Common myeloid progenitor, CD34-positive (primary cell): Measurements from ENCODE around the gene FRS3.
"Not testable (repeated sequence)": the region's sequence is repeated elsewhere in the genome, so short reads cannot be mapped to it uniquely, and the experiment has no call there.

Experiments used
- CTCF ChIA-PET: fragments of 350-600 bp; sonication (Branson Sonifier 250); formaldehyde crosslinking; loops from one replicate; lab custom pipeline; 2021; ENCODE audit warnings: antibody characterized with exemption; lab: Charles Lee
- POLR2A ChIA-PET: fragments of 350-600 bp; sonication (Branson Sonifier 250); formaldehyde crosslinking; loops from one replicate; lab custom pipeline; 2021; ENCODE audit warnings: antibody characterized with exemption; lab: Charles Lee
- DNase-seq, 3 donors: peaks; one replicate each; pipeline versions ENCODE4 v3.0.0 to v3.0.0-alpha.2; 2013
- H3K27ac ChIP-seq, 2 experiments: 1 replicate in 1 of 2; 2 replicates in 1 of 2; pipeline ENCODE4 v1.7.0; 2013; ENCODE audit warnings: inconsistent platforms in 2 of 2, low read length in 2 of 2, mild to moderate bottlenecking in 2 of 2, low read depth in 1 of 2, moderate library complexity in 1 of 2; ENCODE audit not compliant: severe bottlenecking in 2 of 2, insufficient read depth in 1 of 2, poor library complexity in 1 of 2
- H3K27me3 ChIP-seq, 5 experiments: replicated peaks in 2 of 5; 1 replicate in 3 of 5; 2 replicates in 2 of 5; pipeline versions ENCODE4 v1.6.1 to v1.7.0; 2013; ENCODE audit warnings: low read length in 4 of 5, mild to moderate bottlenecking in 2 of 5, moderate library complexity in 2 of 5, inconsistent platforms in 1 of 5; ENCODE audit not compliant: insufficient read depth in 5 of 5, control insufficient read depth in 4 of 5
- H3K36me3 ChIP-seq, 4 experiments: 1 replicate in 2 of 4; 2 replicates in 2 of 4; pipeline versions ENCODE4 v1.6.1 to v1.7.0; 2013; ENCODE audit warnings: low read length in 3 of 4, control low read depth in 1 of 4, mild to moderate bottlenecking in 1 of 4; ENCODE audit not compliant: control insufficient read depth in 4 of 4, insufficient read depth in 4 of 4
- H3K4me1 ChIP-seq, 4 experiments: 1 replicate in 3 of 4; 2 replicates in 1 of 4; pipeline versions ENCODE4 v1.6.1 to v1.7.1; 2013; ENCODE audit warnings: low read length in 3 of 4, mild to moderate bottlenecking in 3 of 4, control low read depth in 1 of 4, inconsistent platforms in 1 of 4, moderate library complexity in 1 of 4; ENCODE audit not compliant: control insufficient read depth in 4 of 4, insufficient read depth in 4 of 4; ENCODE audit errors: control extremely low read depth in 1 of 4
- H3K4me3 ChIP-seq, 7 experiments: 1 replicate in 4 of 7; 2 replicates in 3 of 7; pipeline versions ENCODE4 v1.5.1 to v1.7.0; 2013; ENCODE audit warnings: mild to moderate bottlenecking in 7 of 7, low read length in 6 of 7, moderate library complexity in 6 of 7, inconsistent platforms in 2 of 7, low read depth in 2 of 7, control low read depth in 1 of 7; ENCODE audit not compliant: insufficient read depth in 4 of 7, control insufficient read depth in 1 of 7; ENCODE audit errors: extremely low read depth in 1 of 7
- H3K9me3 ChIP-seq, 5 experiments: 1 replicate in 4 of 5; 2 replicates in 1 of 5; pipeline versions ENCODE4 v1.6.1 to v1.7.1; 2013; ENCODE audit warnings: low read length in 4 of 5, mild to moderate bottlenecking in 2 of 5, inconsistent platforms in 1 of 5, low read depth in 1 of 5, moderate library complexity in 1 of 5; ENCODE audit not compliant: control insufficient read depth in 4 of 5, insufficient read depth in 2 of 5; ENCODE audit errors: control extremely low read depth in 1 of 5
- WGBS: methylation state at CpG from one replicate; pipeline ENCODE4 v1.1.5; 2013; ENCODE audit not compliant: insufficient coverage; 5-methylcytosine and 5-hydroxymethylcytosine counted together

Gene FRS3

GRCh38 chr6:41818271-41819054 lies 38.8 kb upstream of the FRS3 start:
- no peak overlapping the region for H3K27ac ChIP-seq
- ChIA-PET POLR2A (interaction anchor here (0.5 kb wide), 1 partner anchor 124 kb away, joined by 3 read pairs; no protein-coding TSS in a partner anchor), CTCF (interaction anchor here (0.9 to 1.3 kb wide), 4 partner anchors 8 to 225 kb away, joined by 3 to 4 read pairs (median 3); no protein-coding TSS in a partner anchor)
- H3K4me1 ChIP-seq = no peaks in the 10 kb centered on the region
- no peak overlapping the region for H3K4me3 ChIP-seq
- H3K9me3 ChIP-seq = no peaks in the 10 kb centered on the region
- DNase-seq = peak in 1 of 3 donors; percentile 8
- WGBS = 100% methylated on average over 3 of the region's 4 CpGs
- H3K27me3 ChIP-seq = no peaks in the 10 kb centered on the region
- peaks cover 0 to 2% (median 0%) of the 10 kb centered on the region in 4 experiments for H3K36me3 ChIP-seq

DNA sequence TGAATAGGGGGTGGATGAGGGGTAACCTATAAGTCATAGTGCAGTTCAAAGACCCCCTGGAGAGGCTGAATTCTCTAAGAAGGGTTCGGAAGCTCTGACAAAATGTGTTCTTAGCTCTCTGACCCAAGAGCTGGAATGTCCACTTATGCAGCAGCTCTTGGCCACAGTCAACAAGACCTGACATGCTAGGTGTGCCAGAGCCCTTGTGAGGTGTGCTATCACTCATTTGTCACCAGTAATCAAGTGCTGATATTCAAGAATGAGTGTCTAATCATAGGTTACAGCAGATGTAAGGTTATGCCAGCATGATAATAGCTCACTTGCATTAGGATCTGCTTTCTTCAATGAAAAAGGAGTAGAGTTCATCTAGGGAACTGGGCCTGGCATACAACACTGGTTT lies 35.9 kb upstream of the FRS3 start:
- Histone ChIP-seq H3K27me3 (no peaks in the 10 kb centered on the region), H3K27ac (no peak overlapping the region), H3K36me3 (peaks cover 0 to 2% (median 0%) of the 10 kb centered on the region in 4 experiments), H3K4me3 (no peak overlapping the region), H3K9me3 (no peaks in the 10 kb centered on the region), H3K4me1 (no peaks in the 10 kb centered on the region)
- DNase-seq = no peak
- ChIA-PET CTCF (interaction anchor here (2.0 kb wide), 1 partner anchor 228 kb away, joined by 5 read pairs; no protein-coding TSS in a partner anchor), POLR2A (no interaction called here)
- 100% methylated on average over 1 of the region's 1 CpG for WGBS

DNA sequence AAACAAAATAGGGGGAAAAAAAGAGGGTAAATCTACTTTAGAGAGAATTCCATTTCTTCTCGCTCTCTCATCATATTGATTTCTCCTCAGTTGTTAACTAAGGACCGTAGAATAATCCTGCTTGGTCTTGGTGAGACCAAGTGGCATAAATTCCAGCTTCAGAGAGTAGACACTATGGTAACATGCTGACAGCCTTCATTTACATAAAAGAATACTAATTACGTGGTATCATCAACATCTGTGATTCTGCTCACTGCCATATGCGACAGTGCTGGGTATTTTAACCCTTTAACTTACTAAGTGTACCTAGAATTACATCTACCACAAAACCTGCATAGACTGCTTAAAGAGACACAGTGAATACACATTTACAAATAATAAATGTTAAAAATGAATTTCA lies 34.9 kb upstream of the FRS3 start:
- Histone ChIP-seq H3K9me3 (no peaks in the 10 kb centered on the region), H3K4me1 (no peaks in the 10 kb centered on the region), H3K27ac (no peak overlapping the region), H3K4me3 (no peak overlapping the region), H3K36me3 (no peaks in the 10 kb centered on the region), H3K27me3 (no peaks in the 10 kb centered on the region)
- DNase-seq = no peak
- POLR2A ChIA-PET = no interaction called here
- WGBS = 84% methylated on average over 3 of the region's 4 CpGs
- CTCF ChIA-PET = interaction anchor here (1.0 to 2.0 kb wide), 2 partner anchors 227 to 229 kb away, joined by 3 to 5 read pairs; no protein-coding TSS in a partner anchor

DNA sequence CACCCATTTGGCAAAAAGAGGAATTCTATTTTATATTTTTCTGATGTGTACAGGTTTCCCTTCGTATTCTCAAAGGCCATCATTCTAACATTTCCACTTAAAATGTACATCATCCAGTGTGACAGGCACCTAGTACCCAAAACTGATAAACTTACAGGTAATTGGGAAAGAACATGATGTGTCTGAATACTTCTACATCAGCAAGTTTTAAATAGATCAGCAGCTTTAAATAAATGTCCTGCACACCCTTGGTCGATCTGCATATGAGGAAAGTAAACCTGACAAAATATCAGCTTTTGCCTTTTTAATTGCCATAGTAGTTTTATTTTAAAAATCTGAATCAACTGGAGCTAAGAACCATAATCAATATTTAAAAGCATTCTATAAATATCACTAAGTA lies 34.3 kb upstream of the FRS3 start:
- no peak for DNase-seq
- no peaks in the 10 kb centered on the region for H3K9me3 ChIP-seq
- H3K27me3 ChIP-seq = no peaks in the 10 kb centered on the region
- no peaks in the 10 kb centered on the region for H3K36me3 ChIP-seq
- no peak overlapping the region for H3K4me3 ChIP-seq
- no CpG with 5 or more reads among the region's 2 CpGs for WGBS
- no peaks in the 10 kb centered on the region for H3K4me1 ChIP-seq
- CTCF ChIA-PET = interaction anchor here (0.7 to 2.1 kb wide), 4 partner anchors 27 to 228 kb away, joined by 3 to 5 read pairs (median 3); partner anchors contain the start of gene TOMM6
- H3K27ac ChIP-seq = no peak overlapping the region
- POLR2A ChIA-PET = no interaction called here

DNA sequence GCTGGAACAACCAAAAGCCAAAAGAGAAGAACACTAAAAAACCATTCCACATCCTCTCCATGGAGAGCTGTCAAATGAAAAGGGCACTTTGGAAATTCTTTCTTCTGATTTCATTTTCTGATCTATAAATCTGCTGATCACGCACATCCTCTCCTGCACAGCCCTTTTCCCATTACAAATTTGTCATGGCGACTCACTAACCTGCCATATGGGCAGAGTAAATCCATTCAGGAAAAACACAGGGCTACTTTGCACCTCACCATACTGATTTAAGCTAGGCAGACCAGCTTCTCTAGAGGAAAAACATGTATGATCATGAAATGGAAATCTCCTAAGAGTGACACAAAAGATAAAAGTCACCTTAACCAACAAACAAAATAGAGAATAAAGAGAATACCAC lies 33.8 kb upstream of the FRS3 start:
- POLR2A ChIA-PET = no interaction called here
- DNase-seq = no peak
- WGBS = 100% methylated on average over 2 of the region's 2 CpGs
- H3K9me3 ChIP-seq = no peaks in the 10 kb centered on the region
- CTCF ChIA-PET = interaction anchor here (0.7 to 2.1 kb wide), 3 partner anchors 26 to 42 kb away, joined by 3 to 5 read pairs (median 3); partner anchors contain the start of gene TOMM6
- no peak overlapping the region for H3K4me3 ChIP-seq
- H3K4me1 ChIP-seq = no peaks in the 10 kb centered on the region
- no peaks in the 10 kb centered on the region for H3K36me3 ChIP-seq
- H3K27ac ChIP-seq = no peak overlapping the region
- H3K27me3 ChIP-seq = no peaks in the 10 kb centered on the region

DNA sequence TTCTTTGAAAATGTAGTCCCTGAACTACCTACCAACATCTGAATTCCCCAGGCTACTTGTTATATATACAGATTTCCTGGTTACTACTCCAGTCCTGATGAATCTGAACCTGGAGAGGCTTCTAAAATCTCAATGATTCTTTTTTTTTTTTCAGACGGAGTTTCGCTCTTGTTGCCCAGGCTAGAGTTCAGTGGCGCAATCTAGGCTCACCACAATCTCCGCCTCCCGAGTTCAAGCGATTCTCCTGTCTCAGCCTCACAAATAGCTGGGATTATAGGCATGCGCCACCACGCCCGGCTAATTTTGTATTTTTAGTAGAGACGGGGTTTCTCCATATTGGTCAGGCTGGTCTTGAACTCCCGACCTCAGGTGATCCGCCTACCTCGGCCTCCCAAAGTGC lies 32.2 kb upstream of the FRS3 start:
- H3K4me1 ChIP-seq, DNase-seq, POLR2A ChIA-PET, H3K4me3 ChIP-seq, H3K36me3 ChIP-seq, H3K9me3 ChIP-seq, H3K27ac ChIP-seq, H3K27me3 ChIP-seq: not testable (repeated sequence)
- CTCF ChIA-PET = interaction anchor here (2.1 kb wide), 1 partner anchor 25 kb away, joined by 5 read pairs; the partner anchor contains the start of gene TOMM6
- 98% methylated on average over 7 of the region's 13 CpGs for WGBS

- no peak overlapping the region for H3K27ac ChIP-seq
- H3K36me3 ChIP-seq = peaks cover 0 to 6% (median 4%) of the 10 kb centered on the region in 4 experiments
- no peak for DNase-seq
- no peaks in the 10 kb centered on the region for H3K9me3 ChIP-seq
- 83% methylated on average over 1 of the region's 3 CpGs for WGBS
- POLR2A ChIA-PET = no interaction called here
- no peak overlapping the region for H3K4me3 ChIP-seq
- no peaks in the 10 kb centered on the region for H3K4me1 ChIP-seq
- H3K27me3 ChIP-seq = no peaks in the 10 kb centered on the region
- CTCF ChIA-PET = no interaction called here
Measured at GRCh38 chr6:41811095-41811494, 31.4 kb upstream of the FRS3 start.
